HT-29 (cell line): Measurements from ENCODE around the gene SECISBP2L. TPM values are rescaled to one million over a fixed set of nuclear protein-coding genes. Genes with fewer than 3 reads are reported as not detected.
"Not testable (repeated sequence)": the region's sequence is repeated elsewhere in the genome, so short reads cannot be mapped to it uniquely, and the experiment has no call there.

Experiments used
- DNase-seq: peaks from one replicate; pipeline ENCODE4 v3.0.0-alpha.2; 2015; ENCODE audit warnings: low spot score
- total RNA-seq: library from RNA; depleted of rRNA; stranded (reverse); fragments of >200 nt; shearing (Covaris generic); gene quantifications from 2 replicates; pipeline ENCODE4 v1.2.3, GENCODE V29; 2014; rRNA removed

The SECISBP2L gene, protein sequence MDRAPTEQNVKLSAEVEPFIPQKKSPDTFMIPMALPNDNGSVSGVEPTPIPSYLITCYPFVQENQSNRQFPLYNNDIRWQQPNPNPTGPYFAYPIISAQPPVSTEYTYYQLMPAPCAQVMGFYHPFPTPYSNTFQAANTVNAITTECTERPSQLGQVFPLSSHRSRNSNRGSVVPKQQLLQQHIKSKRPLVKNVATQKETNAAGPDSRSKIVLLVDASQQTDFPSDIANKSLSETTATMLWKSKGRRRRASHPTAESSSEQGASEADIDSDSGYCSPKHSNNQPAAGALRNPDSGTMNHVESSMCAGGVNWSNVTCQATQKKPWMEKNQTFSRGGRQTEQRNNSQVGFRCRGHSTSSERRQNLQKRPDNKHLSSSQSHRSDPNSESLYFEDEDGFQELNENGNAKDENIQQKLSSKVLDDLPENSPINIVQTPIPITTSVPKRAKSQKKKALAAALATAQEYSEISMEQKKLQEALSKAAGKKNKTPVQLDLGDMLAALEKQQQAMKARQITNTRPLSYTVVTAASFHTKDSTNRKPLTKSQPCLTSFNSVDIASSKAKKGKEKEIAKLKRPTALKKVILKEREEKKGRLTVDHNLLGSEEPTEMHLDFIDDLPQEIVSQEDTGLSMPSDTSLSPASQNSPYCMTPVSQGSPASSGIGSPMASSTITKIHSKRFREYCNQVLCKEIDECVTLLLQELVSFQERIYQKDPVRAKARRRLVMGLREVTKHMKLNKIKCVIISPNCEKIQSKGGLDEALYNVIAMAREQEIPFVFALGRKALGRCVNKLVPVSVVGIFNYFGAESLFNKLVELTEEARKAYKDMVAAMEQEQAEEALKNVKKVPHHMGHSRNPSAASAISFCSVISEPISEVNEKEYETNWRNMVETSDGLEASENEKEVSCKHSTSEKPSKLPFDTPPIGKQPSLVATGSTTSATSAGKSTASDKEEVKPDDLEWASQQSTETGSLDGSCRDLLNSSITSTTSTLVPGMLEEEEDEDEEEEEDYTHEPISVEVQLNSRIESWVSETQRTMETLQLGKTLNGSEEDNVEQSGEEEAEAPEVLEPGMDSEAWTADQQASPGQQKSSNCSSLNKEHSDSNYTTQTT
- 6.4 and 11.3 TPM in 2 replicates for total RNA-seq

DNA sequence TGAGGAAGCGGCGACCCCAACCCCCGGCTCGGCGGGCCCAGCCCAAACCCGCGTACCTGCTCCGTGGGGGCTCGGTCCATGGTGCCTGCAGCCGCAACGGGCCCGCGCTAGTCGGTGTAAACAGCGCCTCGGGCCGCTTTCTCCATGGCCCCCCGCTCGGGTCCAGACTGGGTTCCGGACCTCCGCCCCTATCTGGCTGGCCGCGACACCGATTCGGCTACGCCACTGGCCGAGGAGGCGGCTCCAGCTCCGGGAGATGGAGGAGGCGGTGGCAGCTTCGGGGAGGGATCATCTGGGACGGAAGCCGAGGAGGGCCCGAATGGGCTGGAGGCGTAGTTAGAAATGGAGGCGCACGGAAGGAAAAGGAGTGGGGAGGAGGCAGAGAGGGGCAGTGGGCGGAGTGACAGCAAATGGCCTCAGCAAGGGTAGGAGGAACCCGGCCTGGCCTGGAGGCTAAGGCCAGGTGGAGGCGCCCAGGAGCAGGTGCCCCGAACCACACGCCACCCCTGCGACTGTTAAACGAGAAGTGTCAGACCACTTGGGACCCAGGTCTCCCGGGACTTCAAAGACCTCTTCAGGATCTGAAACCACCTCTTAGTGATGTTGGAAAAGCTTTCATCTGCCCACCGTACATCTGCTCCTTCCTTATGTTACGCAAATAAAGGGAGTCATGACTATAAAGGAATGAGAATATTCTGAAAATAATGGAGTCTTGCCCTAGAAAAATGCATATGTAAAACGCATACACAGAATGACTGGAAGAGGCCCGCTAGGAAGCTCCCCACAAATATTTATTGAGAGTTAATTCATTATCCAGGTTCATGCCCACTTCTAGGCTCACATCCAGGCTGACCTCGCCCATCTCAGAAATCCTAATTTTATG lies at the start of gene SECISBP2L:
Gene SECISBP2L, minus strand, starts transcription at position 227 of the 883 bp plus-strand sequence. Its CDS starts 147 bp downstream, at position 80.
- DNase-seq = peak; percentile 96

DNA sequence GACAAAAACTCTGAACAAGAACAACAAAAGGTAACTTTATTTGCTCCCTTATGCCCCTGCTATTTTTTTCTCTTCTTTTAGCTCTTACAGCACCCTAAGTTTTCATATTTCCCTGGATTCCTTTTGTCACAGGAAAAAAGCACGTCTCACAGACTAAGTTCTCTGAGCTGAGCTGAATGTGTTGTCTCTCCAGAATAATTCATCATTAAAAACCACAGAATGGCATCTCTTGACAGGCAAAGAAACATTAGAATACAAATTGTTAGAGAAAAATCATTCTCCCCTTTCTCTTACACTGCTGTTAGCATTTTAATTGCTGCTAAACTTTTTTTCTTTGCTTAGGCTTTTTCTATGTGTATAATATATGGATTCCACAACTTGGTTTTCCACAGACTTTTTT lies 48.7 kb upstream of the SECISBP2L start:
- no peak for DNase-seq

DNA sequence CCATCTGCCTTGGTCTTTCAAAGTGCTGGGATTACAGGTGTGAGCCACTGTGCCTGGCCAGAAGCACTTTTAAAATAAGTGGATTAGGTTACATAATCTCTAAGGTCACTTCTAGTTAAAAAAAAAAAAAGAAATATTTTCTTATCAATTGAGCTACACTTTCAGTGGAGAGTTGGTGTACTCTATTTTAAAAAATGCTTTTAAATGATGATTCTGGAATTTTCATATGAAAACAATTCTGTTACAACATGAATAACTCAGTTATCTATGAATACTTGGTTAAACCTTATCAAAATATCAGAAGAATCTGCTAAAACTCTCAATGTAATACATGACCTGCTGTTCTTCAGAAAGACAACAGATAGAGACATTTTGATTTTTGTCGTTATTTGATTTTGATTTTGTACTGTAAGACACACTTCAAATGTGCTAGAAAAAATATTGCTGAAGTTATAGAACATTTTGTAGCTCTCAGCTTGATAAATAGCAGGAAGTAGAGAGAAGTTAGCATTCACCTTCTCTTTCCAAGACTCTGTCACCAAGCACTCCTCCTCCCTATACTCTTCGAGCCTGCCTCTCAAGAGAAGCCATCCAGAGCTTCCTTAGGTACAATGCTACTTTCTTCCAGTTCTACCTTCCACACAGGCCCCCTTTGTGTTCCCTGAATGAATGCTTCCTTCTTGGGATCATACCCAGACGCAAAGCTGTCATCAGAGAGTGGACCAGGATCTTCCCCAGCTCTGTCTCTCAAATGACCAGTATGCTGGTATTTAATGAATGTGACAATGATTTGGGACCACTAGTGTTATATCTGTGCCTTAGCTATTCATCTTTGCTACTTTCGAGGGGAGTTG lies 47.2 kb upstream of the SECISBP2L start:
- DNase-seq = no peak

DNA sequence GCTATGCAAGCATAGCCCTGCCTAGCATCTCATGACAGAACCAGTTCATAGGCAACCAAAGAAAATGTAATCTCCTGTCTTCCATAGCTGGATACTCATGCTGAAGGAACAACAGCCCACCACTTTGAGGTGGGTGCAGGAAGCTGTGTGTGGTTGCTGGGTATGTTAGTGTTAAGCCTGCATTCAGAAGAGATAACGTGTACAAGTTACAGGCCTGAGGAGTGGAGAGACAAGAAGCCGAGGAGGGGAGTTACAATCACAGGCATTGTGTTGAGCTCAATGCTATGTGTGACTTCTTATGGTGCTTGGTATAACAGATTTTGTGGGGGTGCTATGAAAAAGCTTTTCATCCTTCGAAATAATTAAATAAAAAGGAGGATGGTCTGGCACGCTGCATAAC lies 42.8 kb upstream of the SECISBP2L start:
- DNase-seq = no peak

DNA sequence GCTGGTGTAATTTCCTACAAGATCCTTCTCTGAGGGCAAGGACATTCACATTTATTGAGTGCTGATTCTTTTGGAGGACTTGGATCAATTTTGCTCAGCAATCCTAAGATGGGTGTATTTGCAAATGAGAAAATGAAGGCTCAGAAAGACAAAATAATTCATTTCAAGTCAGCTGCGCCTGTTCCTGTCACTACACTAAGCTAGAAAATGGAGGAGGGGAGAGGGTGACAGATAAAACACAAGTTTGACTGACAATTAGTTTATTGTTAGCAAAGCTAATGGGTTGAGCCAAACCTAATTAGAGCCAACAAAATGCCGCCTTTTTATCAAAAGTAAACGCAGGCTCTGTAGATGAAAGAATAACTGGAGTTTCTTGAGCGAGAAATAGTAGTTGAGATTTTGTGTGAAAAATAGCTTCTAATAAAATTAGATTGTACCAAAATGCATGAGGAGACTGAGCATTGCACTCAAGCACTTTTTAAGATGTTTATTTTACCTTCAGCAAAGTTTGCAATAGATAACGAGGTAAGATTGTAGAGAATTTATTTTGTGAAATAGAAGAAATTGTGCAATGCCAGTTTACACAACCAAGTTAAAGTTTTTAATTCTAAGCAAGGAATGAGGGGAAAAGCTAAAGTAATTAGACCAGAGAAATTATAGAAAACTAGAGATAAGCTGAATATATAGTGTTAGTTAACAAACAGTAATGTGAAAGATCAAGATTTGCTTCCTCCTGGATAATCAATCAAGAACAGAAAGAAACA lies 39.6 kb upstream of the SECISBP2L start:
- no peak for DNase-seq

DNA sequence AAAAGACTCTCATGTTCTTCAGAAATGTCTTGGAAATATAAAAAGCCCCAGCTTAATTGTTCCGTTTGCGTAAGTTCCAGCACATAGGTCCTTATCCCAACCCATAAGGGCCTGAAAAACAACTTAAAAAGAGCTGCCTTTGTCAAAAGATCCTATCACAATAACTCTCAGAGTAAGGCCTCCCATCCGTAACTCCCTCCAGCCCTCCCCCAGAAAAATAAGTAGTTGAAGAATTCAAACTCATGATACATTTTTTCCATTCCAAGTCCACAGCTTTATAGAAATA lies 38.0 kb upstream of the SECISBP2L start:
- no peak for DNase-seq

DNA sequence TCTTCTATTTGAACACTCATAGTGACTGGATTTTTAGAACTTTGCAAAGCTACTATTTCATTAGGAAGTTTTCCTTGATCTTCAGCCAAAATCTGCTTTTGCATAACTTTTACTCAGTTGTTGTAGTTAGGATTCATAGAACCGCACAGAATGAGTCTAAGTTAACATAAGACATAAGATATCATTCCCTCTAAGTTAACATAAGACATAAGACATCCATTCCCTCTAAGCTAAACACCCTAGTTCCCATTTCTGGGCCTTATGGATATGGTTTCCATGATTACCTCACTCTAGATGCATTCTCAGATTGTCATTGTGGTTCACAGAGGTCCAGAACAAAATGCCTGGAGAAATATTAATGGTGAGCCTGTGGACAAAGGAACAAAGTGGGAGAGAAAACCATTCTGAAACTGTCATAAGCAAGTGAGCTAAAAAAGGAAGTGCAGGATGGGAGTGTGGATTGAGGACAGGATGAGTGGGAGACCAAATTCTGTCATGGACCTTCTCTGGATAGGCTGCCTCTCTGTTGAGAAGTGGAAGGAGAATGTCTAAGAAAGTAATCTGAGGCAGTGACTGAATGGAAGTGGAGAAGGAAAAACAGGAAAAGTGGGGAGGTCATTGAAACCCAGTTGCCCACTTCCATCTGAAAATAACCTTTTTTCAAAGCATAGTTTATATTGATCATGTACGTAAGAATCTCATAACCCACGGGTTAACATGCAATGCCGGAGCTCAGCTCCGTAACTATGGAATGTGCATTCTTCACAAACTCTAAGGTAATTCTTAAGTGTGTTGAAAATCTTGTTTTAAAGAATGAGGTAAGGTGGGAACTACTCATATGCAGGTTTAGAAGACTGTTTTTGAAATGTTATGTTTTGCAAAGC lies 37.4 kb upstream of the SECISBP2L start:
- DNase-seq = no peak

DNA sequence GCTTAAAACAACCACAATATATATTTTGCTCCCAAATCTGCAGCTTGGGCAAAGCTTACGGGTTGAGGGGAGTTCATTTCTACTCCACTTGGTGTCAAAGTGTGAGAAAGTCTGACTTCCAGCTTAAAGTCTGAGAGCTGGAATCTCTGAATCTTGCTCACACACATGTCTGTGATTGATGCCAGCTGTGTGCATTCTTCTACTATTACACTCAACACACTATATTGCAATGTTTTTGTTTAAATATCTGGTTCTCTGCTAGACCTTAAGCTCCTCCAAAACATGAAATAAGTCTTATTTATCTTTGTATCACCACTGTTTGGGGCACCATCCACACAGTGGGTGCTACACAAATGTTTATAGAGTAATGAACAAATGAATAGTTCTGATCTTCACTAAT lies 36.7 kb upstream of the SECISBP2L start:
- DNase-seq = no peak

DNA sequence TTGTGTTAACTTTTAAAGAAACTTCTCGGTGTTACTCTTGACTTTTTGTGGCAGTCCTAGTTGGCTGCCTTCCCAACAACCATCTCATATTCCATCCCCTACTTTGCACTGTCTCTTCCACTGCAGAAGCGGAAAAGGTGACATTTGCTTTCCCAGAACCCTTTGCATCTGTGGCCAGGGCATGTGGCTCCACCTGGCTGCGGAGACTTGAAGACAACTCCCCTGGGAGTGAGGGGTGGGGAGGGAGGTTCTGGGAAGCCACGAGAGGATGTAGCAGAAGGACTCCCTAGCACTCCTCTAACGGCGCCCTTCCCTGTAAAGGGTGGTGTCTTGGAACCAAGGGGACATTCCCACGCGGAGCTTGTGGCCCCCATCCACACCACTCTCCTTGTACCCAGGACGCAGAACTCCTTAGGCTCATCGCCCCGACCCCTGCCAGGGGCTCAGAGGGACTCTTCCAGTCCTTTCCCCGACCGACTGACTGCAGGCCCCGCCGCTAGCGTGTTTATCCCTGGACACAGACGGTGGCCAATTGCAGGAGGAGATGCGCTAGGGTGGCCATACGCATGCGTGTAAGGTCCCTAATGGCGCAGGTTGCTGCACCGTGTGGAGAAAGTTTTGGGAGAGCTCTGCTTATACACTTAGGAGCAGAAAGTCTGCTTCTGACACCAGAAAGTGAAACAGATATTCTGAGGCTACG lies 33.2 kb upstream of the SECISBP2L start:
- no peak for DNase-seq

DNA sequence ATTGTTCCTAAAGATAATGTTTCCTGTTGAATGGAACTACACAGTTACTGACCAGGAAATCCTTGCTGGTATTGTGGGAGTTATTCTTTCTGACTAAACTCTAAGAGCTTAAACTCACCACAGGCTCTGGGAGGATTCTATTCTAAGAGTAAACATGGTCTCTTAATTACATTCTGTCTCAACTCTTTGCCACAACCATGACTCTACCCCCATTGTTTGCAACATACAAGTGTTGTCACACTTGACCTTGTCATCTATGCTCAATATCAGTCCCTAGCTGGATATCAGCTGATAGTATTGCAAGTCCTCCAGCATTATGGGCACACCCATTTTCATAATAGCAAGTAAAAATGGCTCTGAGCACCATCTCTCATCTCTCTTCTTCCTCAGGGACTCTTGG lies 29.6 kb upstream of the SECISBP2L start:
- no peak for DNase-seq

DNA sequence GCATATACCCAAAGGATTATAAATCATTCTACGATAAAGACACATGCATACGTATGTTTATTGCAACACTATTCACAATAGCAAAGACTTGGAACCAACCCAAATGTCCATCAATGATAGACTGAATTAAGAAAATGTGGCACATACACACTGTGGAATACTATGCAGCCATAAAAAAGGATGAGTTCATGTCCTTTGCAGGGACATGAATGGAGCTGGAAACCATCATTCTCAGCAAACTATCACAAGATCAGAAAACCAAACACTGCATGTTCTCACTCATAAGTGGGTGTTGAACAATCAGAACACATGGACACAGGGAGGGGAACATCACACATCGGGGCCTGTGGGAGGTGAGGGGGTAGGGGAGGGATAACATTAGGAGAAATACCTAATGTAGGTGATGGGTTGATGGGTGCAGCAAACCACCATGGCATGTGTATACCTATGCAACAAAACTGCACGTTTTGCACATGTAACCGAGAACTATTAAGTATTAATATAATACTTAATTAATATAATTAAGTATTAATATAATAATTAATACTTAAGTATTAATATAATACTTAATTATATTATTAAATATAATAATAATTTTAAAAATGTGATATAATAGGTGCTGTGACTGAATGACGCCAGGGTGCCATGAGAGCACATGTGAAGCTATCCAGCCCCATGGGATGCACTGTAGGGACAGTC lies 28.5 kb upstream of the SECISBP2L start:
- not testable (repeated sequence) for DNase-seq

DNA sequence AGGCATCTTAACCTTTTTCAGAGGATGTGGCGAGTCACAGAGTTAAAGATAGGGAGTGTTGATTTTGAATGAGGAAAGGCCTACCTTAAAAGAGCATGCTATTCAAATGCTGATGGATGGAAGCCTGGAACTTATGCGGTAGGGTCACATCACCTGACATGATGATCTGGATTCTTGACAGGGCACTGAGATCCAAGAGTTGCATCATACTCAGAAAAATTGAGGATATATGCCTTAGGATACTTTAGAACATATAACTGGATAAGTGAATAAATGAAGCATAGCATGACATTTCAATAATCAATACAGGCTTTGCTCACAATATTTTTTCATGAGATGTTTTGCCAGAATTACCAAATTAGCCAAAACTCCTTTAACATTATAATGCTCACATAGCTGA lies 20.1 kb upstream of the SECISBP2L start:
- no peak for DNase-seq

DNA sequence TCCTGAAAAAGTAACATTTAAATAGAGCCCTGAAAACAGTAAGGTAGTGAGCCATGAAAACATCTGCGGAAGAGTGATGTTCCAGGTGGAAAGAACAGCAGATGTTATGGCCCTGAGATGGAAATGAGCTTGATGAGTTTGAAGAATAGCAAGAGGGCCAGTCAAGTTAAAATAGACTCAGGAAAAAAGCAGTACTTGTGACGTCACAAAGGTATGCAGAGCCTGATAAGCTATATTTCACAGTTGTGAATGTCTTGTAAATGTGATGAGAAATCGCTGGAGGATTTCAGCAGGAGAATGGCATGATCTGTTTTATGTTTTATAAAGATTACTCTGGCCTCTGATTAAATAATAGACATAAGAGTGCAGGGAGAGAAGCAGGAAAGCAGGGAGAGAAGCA lies 18.6 kb upstream of the SECISBP2L start:
- no peak for DNase-seq

DNA sequence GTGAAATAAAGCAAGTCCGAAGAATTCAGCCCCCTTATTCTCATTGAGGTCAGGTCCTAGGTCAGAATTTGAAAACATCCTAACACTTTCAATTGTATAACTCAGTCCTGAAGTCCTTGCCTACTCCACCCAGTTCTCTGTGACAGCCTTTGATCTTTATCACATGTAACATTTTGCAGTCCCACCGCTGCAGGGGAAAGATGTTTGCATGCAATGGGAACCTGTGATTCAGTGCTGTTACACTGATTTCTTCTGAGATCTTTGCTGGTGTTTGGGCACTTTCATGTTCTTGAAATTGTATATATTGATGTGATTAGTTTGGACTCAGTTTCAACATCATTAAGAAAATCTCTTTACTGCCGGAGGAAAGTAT lies 18.0 kb upstream of the SECISBP2L start:
- DNase-seq = no peak

DNA sequence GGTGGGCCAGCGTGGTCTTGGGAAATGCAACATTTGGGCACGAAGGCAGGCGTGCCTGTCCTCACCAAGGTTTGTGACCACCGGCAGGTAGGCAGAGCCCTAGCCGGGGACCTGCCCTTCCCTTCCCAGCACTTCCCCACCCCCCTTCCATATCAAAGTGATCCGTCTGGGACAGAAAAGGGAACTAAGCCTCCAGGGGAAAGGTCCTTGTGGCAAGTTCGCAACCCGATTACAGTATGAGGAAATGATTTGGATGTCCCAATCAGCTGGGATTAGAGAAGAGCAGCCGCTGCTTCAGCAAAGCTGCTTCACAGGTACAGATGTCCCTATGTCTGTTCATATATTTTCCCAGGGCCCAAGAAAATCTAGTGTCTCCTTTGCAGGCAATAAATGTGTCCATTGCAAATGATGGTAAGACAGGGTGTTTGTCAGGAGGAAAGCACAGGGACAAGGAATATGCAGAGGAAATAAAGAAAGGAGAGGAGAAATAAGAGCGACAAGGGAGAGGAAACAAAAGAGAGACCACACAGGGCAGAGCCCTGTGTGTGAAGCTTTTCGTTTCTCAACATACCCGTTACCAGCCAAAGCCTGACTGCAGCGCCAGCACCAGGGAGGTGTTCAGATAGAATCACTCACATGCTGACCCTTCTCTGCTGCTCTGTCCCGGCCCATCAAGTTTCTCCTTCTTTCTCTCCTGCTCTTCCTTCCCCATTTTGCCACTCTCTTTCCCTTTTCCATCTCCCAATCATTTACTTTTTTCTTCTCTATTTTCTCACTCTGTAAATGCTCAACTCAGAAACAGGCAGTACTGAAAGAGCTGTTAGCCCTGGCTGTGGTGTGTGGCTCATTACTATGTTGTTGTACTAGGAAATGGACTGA lies 17.4 kb upstream of the SECISBP2L start:
- DNase-seq = no peak

DNA sequence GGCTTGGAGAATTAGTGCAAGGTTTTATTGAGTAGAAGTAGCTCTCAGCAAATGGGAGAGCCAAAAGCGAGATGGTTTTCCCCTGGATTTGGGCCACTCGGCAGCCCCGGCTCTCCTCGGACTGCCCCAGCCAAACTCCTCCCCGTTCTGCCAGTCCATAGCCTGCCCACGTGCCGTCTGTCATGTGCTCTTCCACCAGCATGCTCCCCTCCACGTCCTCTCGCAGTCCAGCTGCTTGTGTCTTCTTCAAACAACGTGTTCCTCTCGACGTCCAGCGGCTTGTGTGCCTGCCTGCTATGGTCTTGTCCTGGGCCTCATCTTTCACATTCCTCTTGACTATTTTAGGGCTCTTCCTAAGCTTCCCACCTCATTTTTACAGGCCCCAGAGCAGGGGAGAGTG lies 16.7 kb upstream of the SECISBP2L start:
- no peak for DNase-seq
